Fibroblast of the conjunctiva (primary cell): ENCODE measurements around the gene MRPL43.

Experiments
- DNase-seq: peaks from one replicate; pipeline ENCODE4 v3.0.0-alpha.2; 2010; ENCODE audit warnings: low read depth

MRPL43 gene

GRCh38 chr10:101019440-101019703 is 32.1 kb upstream of the MRPL43 start:
- DNase-seq, result no peak

GRCh38 chr10:101018600-101019439 is 31.5 kb upstream of the MRPL43 start:
- no peak for DNase-seq

GRCh38 chr10:101018118-101018599 is 30.9 kb upstream of the MRPL43 start:
- no peak for DNase-seq

- no peak for DNase-seq
Measured at GRCh38 chr10:101016814-101017213, 29.5 kb upstream of the MRPL43 start.

GRCh38 chr10:101015582-101015973 is 28.3 kb upstream of the MRPL43 start:
- no peak for DNase-seq

GRCh38 chr10:101014966-101015581 is 27.8 kb upstream of the MRPL43 start:
- DNase-seq, result peak; percentile 91

GRCh38 chr10:101014230-101014884 is 27.1 kb upstream of the MRPL43 start:
- no peak for DNase-seq

GRCh38 chr10:101013365-101013825 is 26.1 kb upstream of the MRPL43 start:
- no peak for DNase-seq

GRCh38 chr10:101012525-101013364 is 25.4 kb upstream of the MRPL43 start:
- DNase-seq, result peak; percentile 83

GRCh38 chr10:101011517-101012423 is 24.5 kb upstream of the MRPL43 start:
- no peak for DNase-seq

- DNase-seq, result no peak
Measured at GRCh38 chr10:101010329-101010728, 23.0 kb upstream of the MRPL43 start.

GRCh38 chr10:101008823-101009423 is 21.6 kb upstream of the MRPL43 start:
- no peak for DNase-seq

GRCh38 chr10:101007915-101008822 is 20.9 kb upstream of the MRPL43 start:
- DNase-seq, result no peak

GRCh38 chr10:101007099-101007711 is 19.9 kb upstream of the MRPL43 start:
- no peak for DNase-seq

- no peak for DNase-seq
Measured at GRCh38 chr10:101006593-101007098, 19.3 kb upstream of the MRPL43 start.

GRCh38 chr10:101005869-101006567 is 18.7 kb upstream of the MRPL43 start:
- DNase-seq, result no peak

GRCh38 chr10:101005361-101005760 is 18.1 kb upstream of the MRPL43 start:
- DNase-seq, result no peak

GRCh38 chr10:101003639-101004206 is 16.4 kb upstream of the MRPL43 start:
- no peak for DNase-seq
